CD4-positive, CD25-positive, alpha-beta regulatory T cell (primary cell): ENCODE measurements around the gene TMPRSS4. TPM values are rescaled to one million over a fixed set of nuclear protein-coding genes. Genes with fewer than 3 reads are reported as not detected.

Experiments used
- ATAC-seq, 2 donors: fragments of 150-1000 bp; cut with Tn5 transposase; one replicate each; pipeline ENCODE4 v1.10.0; 2021; ENCODE audit warnings: low read depth in 2 of 2, moderate number of reproducible peaks in 2 of 2, moderate library complexity in 1 of 2
- DNase-seq, 3 donors: peaks; one replicate each; pipeline versions ENCODE4 v3.0.0 to v3.0.0-alpha.2; 2012 to 2022; ENCODE audit warnings: mixed read lengths in 1 of 3
- H3K27ac ChIP-seq: one replicate; pipeline ENCODE4 v1.7.0; 2013; ENCODE audit warnings: mild to moderate bottlenecking, low read length; ENCODE audit not compliant: insufficient read depth, poor library complexity, severe bottlenecking
- H3K27me3 ChIP-seq: one replicate; pipeline ENCODE4 v1.7.0; 2013; ENCODE audit warnings: low read length; ENCODE audit not compliant: control insufficient read depth, insufficient read depth
- H3K36me3 ChIP-seq: one replicate; pipeline ENCODE4 v1.7.0; 2013; ENCODE audit warnings: mild to moderate bottlenecking, low read length, moderate library complexity; ENCODE audit not compliant: control insufficient read depth, insufficient read depth
- H3K4me1 ChIP-seq: 2 replicates; pipeline ENCODE4 v1.7.0; 2013; ENCODE audit warnings: mild to moderate bottlenecking, low read length; ENCODE audit not compliant: insufficient read depth, control insufficient read depth, poor library complexity, severe bottlenecking
- H3K4me3 ChIP-seq: one replicate; pipeline ENCODE4 v1.7.0; 2013; ENCODE audit warnings: low read depth, mild to moderate bottlenecking, low read length, moderate library complexity
- H3K9me3 ChIP-seq, 2 experiments: 1 replicate in 1 of 2; 2 replicates in 1 of 2; pipeline ENCODE4 v1.7.0; 2013; ENCODE audit warnings: low read length in 2 of 2, mild to moderate bottlenecking in 1 of 2, moderate library complexity in 1 of 2; ENCODE audit not compliant: control insufficient read depth in 2 of 2
- H3K27ac Mint-ChIP-seq, 3 donors: one replicate each; pipeline ENCODE4 v1.8.0; 2020 to 2022; ENCODE audit warnings: mild to moderate bottlenecking in 3 of 3, mixed read lengths in 3 of 3, moderate library complexity in 2 of 3
- H3K27me3 Mint-ChIP-seq: one replicate; pipeline ENCODE4 v1.8.0; 2022; ENCODE audit warnings: mild to moderate bottlenecking, mixed read lengths
- H3K36me3 Mint-ChIP-seq: one replicate; pipeline ENCODE4 v1.8.0; 2020; ENCODE audit warnings: mixed read lengths
- H3K4me1 Mint-ChIP-seq, 4 donors: one replicate each; pipeline ENCODE4 v1.8.0; 2020 to 2022; ENCODE audit warnings: mixed read lengths in 4 of 4, mild to moderate bottlenecking in 1 of 4
- H3K4me3 Mint-ChIP-seq, 4 donors: one replicate each; pipeline ENCODE4 v1.8.0; 2020 to 2022; ENCODE audit warnings: mild to moderate bottlenecking in 4 of 4, mixed read lengths in 4 of 4, moderate library complexity in 3 of 4
- H3K9me3 Mint-ChIP-seq, 7 donors: one replicate each; pipeline ENCODE4 v1.8.0; 2020 to 2022; ENCODE audit warnings: mixed read lengths in 7 of 7, mild to moderate bottlenecking in 3 of 7, moderate library complexity in 2 of 7
- polyA plus RNA-seq, 4 donors: library from polyadenylated mRNA; unstranded; fragments of 300-500 nt; fragmentation: Illumina TruSeq; gene quantifications; one replicate each; pipeline ENCODE4 v1.2.3, GENCODE V29; 2021
- total RNA-seq: library from RNA; stranded (reverse); gene quantifications from one replicate; pipeline ENCODE4 v1.2.3, GENCODE V29; 2022

Gene TMPRSS4
- total and polyA plus RNA-seq, 5 donors from 2014 or later, result not detected

DNA sequence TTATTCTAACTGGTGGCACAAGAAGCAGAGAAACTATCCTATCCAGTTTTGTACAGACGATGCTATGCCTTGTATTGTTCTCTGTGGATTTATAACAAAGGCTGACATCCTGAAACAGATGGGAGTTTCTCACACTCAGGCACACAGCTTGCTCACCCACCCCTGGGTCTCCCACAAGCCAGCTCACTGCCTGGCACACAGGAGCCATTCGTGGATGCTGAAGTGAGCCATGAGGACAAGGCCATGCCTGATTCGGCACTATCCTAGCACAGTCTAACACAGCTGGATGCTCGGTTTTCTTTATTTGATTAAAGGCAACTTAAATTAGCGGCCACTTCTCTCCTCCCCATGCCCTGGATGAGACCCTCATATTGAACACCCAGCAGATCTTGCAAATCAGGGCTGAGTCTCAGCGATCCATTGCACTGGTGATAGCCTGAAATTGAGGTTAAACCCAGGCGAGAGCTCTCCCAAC is 25.7 kb upstream of the TMPRSS4 start:
- peaks cover 21 to 76% (median 51%) of the 10 kb centered on the region in 4 donors for H3K4me1 Mint-ChIP-seq
- H3K9me3 Mint-ChIP-seq, result peaks cover 0 to 2% (median 0%) of the 10 kb centered on the region in 7 donors
- H3K4me1 ChIP-seq, result peaks cover 75% of the 10 kb centered on the region
- H3K27me3 Mint-ChIP-seq, result peaks cover 4% of the 10 kb centered on the region
- ATAC-seq (peak; percentile 3 to 8), DNase-seq (no peak)
- no peaks in the 10 kb centered on the region for H3K36me3 ChIP-seq
- H3K9me3 ChIP-seq, result no peaks in the 10 kb centered on the region
- H3K36me3 Mint-ChIP-seq, result no peaks in the 10 kb centered on the region
- peak overlapping the region; percentile 96 to 100 (median 98) for H3K27ac Mint-ChIP-seq
- peak overlapping the region; percentile 88 for H3K27ac ChIP-seq
- peak overlapping the region; percentile 66 to 85 (median 81) for H3K4me3 Mint-ChIP-seq
- H3K4me3 ChIP-seq, result peak overlapping the region; percentile 37
- H3K27me3 ChIP-seq, result no peaks in the 10 kb centered on the region

DNA sequence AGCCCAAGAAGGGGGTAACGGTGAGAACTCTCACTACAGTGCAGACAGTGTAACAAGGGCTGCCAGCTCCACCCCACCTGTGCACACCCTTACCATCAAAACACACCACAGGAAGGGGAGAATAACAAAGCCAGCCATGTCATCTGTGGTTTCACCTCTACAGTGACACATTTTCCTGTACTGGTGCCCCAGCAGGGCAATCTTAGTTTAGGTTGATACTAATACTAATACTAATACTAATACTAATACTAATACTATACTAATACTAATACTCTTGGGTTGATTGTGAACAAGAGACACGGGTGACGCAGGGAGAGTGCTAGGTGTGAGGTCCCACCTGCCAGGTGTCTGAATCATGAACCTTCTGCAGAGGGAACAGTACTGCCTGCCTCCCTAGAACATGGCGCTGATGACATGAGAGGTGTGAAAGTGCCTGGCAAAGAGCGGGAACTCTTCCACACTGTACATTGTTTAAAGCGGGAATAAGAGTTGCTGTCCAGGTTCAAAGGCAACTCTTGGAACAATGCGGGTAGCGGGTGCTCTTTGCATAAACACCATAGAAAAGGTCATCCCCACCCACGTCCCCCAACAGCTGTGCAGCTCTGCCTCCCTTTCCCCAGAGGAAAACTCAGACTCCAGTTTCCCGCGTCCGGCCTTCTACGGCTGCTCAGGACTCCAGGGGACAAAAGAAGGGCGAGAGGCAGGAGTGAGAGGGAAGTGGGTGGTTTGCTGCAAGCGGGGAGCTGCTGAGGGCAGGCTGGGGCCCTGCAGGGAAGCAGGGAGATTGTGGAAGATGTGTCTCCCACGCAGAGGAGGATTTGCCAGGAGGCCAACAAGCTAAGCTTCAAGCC is 25.0 kb upstream of the TMPRSS4 start:
- Mint-ChIP-seq H3K27ac (peak overlapping the region; percentile 96 to 100 (median 99)), H3K36me3 (no peaks in the 10 kb centered on the region), H3K4me3 (peak overlapping the region; percentile 66 to 85 (median 81)), H3K4me1 (peaks cover 14 to 69% (median 45%) of the 10 kb centered on the region in 4 donors), H3K9me3 (peaks cover 0 to 2% (median 0%) of the 10 kb centered on the region in 7 donors), H3K27me3 (peaks cover 5% of the 10 kb centered on the region)
- Histone ChIP-seq H3K9me3 (no peaks in the 10 kb centered on the region), H3K27ac (peak overlapping the region; percentile 88), H3K36me3 (no peaks in the 10 kb centered on the region), H3K4me1 (peaks cover 68% of the 10 kb centered on the region), H3K4me3 (peak overlapping the region; percentile 37), H3K27me3 (no peaks in the 10 kb centered on the region)
- ATAC-seq (peak; percentile 97), DNase-seq (peak; percentile 64 to 96 (median 91))

DNA sequence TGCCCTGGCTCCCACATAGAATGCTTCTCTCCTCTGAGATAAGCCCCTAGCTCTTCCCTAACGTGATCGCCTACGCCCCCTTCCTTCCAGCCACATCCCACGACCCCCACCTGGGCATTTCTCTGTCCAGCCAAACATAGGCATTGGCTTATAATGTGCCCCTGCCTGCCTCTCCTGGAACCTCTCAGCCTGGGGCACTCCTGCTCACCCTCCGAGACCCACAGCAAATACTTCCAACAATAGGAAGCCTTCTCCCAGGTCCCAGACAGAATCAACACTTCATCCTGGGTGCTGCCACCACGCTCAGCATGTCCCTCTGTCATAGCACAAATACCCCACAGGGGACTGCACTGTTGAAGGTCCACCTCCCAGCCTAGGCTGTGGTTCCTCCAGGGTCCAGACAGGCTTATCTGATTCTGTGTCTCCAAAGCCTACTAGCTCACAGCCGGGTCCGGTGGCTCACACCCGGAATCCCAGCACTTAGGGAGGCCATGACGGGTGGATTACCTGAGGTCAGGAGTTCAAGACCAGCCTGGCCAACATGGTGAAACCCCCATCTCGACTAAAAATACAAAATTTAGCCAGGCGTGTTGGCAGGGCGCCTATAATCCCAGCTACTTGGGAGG is 24.2 kb upstream of the TMPRSS4 start:
- DNase-seq (no peak), ATAC-seq (no peak)
- no peaks in the 10 kb centered on the region for H3K36me3 ChIP-seq
- Mint-ChIP-seq H3K4me1 (peaks cover 9 to 60% (median 38%) of the 10 kb centered on the region in 4 donors), H3K27ac (peak overlapping the region; percentile 96 to 100 (median 99)), H3K27me3 (peaks cover 9% of the 10 kb centered on the region), H3K36me3 (no peaks in the 10 kb centered on the region), H3K4me3 (peak overlapping the region in 3 of 4 donors; percentile 40 to 72 (median 71)), H3K9me3 (peaks cover 0 to 2% (median 0%) of the 10 kb centered on the region in 7 donors)
- H3K27me3 ChIP-seq, result no peaks in the 10 kb centered on the region
- H3K4me3 ChIP-seq, result no peak overlapping the region
- peaks cover 60% of the 10 kb centered on the region for H3K4me1 ChIP-seq
- peak overlapping the region; percentile 88 for H3K27ac ChIP-seq
- no peaks in the 10 kb centered on the region for H3K9me3 ChIP-seq

DNA sequence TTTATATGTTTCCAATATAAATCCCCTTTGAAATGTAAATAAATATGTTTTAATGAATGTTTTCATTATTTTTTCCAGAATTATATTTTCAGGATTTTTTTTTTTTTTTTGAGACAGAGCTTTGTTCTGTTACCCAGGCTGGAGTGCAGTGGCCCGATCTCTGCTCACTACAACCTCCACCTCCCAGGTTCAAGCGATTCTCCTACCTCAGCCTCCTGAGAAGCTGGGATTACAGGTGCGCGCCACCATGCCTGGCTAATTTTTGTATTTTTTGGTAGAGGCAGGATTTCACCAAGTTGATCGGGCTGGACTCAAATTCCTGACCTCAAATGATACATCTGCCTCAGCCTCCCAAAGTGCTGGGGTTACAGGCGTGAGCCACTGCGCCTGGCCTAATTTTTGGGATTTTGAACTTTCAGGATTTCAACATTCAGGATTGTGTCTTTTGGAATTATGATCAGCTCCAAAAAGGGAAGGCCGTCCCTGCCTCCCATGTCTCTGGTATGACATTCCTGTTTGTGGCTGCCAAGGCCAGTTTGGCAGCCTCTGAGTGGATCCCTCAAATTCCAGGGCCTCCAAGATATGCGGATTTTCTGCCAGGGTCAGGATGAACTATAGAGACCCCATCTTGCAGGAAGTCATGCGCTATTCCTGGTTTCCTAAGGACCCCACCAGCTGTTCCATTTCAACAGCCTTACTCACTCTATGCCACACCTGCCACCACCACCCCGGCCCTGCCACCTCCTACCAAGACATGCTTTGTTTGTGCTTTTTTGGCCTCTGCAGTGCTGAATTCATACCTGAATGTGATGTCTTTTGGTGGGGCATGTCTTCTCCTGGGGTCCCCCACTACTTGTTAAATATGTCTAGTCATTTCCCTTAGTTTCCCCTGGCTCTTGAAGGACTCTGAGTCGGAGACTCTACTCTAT is 21.9 kb upstream of the TMPRSS4 start:
- Histone ChIP-seq H3K4me1 (peaks cover 37% of the 10 kb centered on the region), H3K27me3 (no peaks in the 10 kb centered on the region), H3K27ac (no peak overlapping the region), H3K4me3 (no peak overlapping the region), H3K9me3 (no peaks in the 10 kb centered on the region), H3K36me3 (no peaks in the 10 kb centered on the region)
- H3K4me1 Mint-ChIP-seq, result peaks cover 9 to 39% (median 28%) of the 10 kb centered on the region in 4 donors
- H3K36me3 Mint-ChIP-seq, result no peaks in the 10 kb centered on the region
- peaks cover 9% of the 10 kb centered on the region for H3K27me3 Mint-ChIP-seq
- ATAC-seq (no peak), DNase-seq (no peak)
- peak overlapping the region in 2 of 3 donors; percentile 11 to 56 for H3K27ac Mint-ChIP-seq
- peaks cover 0 to 2% (median 0%) of the 10 kb centered on the region in 7 donors for H3K9me3 Mint-ChIP-seq
- peak overlapping the region in 1 of 4 donors; percentile 26 for H3K4me3 Mint-ChIP-seq

DNA sequence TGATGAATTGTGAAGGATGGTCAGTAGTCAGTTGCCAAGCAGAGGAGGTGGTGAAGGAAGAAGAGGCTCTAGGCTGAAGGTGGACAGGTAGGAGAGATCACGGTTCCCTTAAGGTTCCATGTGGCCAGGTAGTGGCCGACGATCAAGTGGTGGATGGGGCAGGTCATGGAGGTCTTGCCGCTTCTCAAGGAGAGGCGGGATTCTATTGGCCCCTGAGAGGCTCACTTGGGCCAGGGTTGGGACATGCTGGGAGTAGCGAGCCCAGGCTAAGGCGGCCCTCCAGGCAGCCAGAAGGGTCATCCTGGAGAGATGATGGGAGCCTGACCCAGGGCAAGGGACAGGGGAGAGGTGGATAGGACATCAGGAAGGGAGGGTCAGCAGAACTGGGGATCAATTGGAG is 20.9 kb upstream of the TMPRSS4 start:
- H3K4me3 Mint-ChIP-seq, result no peak overlapping the region
- no peak for ATAC-seq
- peak overlapping the region in 2 of 3 donors; percentile 11 to 44 for H3K27ac Mint-ChIP-seq
- H3K9me3 Mint-ChIP-seq, result peaks cover 0 to 2% (median 0%) of the 10 kb centered on the region in 7 donors
- no peak for DNase-seq
- Histone ChIP-seq H3K4me3 (no peak overlapping the region), H3K27ac (no peak overlapping the region), H3K36me3 (no peaks in the 10 kb centered on the region), H3K4me1 (peaks cover 27% of the 10 kb centered on the region), H3K9me3 (no peaks in the 10 kb centered on the region), H3K27me3 (no peaks in the 10 kb centered on the region)
- peaks cover 9 to 29% (median 20%) of the 10 kb centered on the region in 4 donors for H3K4me1 Mint-ChIP-seq
- no peaks in the 10 kb centered on the region for H3K36me3 Mint-ChIP-seq
- H3K27me3 Mint-ChIP-seq, result peaks cover 17% of the 10 kb centered on the region

DNA sequence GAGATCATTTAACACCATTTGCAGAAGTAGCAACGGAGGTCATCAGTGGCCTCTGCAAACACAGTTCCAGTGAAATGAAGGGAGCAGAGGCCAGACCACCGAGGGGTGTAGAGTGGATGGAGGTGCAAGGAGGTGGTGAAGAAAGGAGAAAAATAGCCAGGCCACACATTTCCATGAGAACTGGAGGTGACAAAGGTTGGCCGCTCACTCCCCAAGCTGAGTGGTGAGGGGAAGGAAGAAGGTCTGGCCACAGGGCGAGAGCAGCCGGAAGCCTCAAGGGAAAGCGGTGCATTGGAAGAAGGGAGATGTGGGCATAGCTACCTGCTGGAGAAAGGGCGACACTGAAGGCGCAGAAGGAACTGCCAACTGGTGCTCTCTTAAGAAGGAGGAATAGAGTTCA is 20.1 kb upstream of the TMPRSS4 start:
- H3K27ac ChIP-seq, result no peak overlapping the region
- H3K36me3 Mint-ChIP-seq, result no peaks in the 10 kb centered on the region
- peaks cover 0 to 2% (median 0%) of the 10 kb centered on the region in 7 donors for H3K9me3 Mint-ChIP-seq
- no peak for ATAC-seq
- peaks cover 19% of the 10 kb centered on the region for H3K4me1 ChIP-seq
- DNase-seq, result no peak
- H3K27ac Mint-ChIP-seq, result peak overlapping the region in 1 of 3 donors; percentile 26
- H3K9me3 ChIP-seq, result no peaks in the 10 kb centered on the region
- H3K4me3 ChIP-seq, result no peak overlapping the region
- H3K36me3 ChIP-seq, result no peaks in the 10 kb centered on the region
- peaks cover 19% of the 10 kb centered on the region for H3K27me3 Mint-ChIP-seq
- H3K4me1 Mint-ChIP-seq, result peaks cover 5 to 20% (median 14%) of the 10 kb centered on the region in 4 donors
- no peaks in the 10 kb centered on the region for H3K27me3 ChIP-seq
- H3K4me3 Mint-ChIP-seq, result no peak overlapping the region
